CD4-positive, alpha-beta T cell treated with Interferon gamma for 1 hour (primary cell): ENCODE data around the gene TMEM187.
A peak's percentile ranks its signal among the peaks of the same experiment; 100 is the strongest.

Source experiments
- DNase-seq: peaks from one replicate; pipeline ENCODE4 v3.0.0-alpha.2; 2020

TMEM187 gene

DNA sequence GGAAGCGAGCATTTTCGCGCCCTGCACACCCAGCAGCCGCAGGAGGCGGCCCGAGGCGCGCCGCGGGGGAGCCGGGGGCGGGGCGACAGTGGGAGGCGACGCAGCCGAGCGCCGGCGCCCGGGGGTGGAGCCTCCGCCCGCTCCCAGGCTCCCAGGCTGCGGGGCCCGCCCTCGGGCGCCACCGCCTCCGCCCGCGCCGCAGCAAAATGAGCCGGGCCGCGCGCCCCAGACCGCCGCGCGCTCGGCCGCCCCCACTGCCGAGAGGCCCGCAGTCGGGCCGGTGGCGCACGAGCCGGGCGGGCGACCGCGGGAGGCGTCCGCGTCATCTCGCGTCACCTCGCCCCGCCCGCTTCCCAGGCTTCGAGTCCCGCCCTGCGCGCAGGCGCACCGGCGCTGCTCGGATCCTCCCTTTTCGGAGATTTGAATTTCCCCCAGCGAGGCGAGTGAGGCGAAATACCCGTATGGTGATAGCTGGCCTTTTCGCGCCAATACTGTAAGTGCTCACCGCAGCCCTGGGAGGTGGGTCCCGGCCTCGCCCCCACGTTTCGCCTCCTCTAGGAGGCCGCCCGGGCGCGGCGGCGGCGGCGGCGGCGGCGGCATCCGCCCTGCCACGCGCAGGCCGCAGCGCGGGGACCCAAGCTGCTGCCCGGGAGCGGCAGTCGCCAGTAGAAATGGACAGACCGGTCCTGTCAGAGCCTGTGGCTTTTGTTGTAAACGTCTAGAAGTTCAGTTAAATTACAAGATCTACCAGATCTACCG, at the start of gene TMEM187:
TMEM187 (plus strand) TSS at position 387 of the 759 bp plus-strand sequence. CDS start 9,309 bp downstream, outside the sequence.
- peak; percentile 90 for DNase-seq

DNA sequence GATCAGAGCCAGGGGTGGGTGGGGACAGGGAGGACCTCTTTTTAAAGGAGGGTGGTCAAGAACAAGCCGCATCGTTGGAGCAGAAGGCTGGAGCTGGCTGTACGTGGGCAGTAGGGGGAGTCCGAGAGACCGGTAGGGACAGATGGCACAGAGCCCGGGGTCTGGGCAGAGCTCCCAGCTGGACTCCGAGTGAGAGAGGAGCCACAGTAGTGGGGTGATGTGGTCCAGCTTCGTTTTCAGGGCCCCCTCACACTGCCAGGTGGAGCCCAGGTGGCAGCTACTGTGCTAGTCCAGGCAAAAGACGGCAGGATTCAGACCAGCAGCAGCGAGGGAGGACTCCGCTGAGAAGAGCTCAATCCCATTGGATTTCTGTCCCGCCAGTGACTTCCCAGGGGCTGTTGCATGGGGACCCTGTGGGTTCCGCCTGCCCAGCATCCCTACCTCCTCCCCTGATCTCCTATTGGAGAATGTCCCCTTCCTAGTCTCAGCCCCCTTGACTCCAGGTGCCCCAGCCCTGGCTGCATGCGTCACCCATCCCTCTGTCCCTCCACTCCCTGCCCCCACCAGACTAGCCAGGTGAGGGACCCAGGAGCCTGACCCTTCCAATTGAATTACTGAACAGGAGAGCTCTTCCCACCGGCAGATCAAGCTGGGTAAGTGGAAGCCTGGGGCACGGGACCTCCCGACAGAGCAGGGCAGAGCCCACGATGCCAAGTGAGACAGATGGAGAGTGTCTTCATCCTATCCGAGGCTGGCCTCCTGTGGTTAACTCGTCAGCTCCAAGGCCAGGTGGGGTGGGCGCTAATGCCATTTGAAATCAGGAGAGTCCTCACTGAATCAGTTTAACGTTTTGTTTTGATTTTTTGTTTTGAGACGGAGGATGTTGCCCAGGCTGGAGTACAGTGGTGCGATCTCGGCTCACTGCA, 49.4 kb upstream of the TMEM187 start:
- DNase-seq: no peak

DNA sequence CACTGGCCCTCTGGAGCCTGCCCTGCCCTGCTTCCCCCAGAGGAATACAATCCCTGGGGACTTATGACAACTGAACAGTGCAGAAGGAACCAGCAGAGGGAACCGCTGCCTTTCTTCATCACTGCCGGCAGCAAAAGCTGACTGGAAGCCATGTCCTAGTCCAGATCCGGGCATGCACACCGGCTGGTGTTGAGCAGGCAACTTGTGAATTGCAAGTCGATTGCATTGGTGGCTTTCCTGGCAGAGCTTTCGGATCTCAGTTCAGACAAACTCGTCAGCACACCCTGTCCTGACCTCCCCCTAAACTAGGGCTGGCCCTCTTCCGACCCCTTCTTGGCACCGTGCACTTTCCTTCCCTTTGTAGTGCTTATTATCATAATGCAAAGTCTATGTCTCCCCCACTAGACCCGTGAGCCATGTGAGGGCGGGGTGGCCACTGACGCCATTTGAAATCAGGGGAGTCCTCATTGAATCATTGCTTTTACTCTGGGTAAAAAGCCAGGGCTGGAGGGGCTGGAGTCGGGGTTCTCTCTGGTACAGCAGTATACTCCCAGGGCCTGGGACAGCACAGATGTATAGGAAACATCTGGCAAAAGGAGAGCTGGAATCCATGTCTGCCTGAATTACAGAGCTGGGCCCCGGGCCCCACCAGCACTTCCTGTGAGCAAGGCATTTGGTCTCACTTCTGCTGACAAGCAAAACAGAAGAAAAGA, 48.2 kb upstream of the TMEM187 start:
- DNase-seq: peak; percentile 61

DNA sequence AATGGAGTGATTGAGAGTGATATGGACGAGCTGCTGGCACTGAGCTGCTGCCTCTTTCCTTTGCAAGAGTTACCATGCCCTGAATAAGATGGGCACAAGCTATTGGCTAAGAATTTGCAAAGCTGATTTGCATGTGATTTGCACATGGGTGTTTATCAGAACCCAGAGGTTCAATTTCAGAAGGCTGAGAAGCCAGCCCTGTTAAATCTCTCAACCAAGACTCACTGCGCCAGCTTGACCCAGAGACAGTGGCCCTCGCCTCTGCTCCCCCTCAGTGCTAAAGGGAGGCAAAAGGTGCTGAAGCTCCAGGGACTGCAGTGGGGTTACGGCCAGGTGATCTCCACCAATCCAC, 47.2 kb upstream of the TMEM187 start:
- DNase-seq: no peak

- peak; percentile 44 for DNase-seq
Measured at GRCh38 chrX:153925739-153926551, 46.6 kb upstream of the TMEM187 start, which contains the start of gene ARHGAP4. TSS of gene ARHGAP4 (minus strand) at chrX:153926264. CDS start at chrX:153926202, 62 bp downstream.

DNA sequence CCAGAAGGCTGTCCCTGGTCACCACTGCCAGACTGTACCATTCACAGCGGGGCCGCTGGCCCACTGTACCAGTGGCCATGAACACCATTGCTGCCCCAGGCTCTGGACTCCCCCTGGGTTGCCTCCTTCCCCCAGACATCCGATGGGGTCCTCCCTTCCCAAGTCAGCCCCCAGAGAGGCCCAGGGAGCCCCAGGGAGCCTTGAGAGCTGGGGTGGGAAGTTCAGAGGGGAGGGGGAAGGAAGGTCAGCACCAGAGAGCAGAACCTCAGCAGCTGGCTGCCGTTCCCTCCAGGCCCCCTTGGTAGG, 46.0 kb upstream of the TMEM187 start:
- DNase-seq: no peak

DNA sequence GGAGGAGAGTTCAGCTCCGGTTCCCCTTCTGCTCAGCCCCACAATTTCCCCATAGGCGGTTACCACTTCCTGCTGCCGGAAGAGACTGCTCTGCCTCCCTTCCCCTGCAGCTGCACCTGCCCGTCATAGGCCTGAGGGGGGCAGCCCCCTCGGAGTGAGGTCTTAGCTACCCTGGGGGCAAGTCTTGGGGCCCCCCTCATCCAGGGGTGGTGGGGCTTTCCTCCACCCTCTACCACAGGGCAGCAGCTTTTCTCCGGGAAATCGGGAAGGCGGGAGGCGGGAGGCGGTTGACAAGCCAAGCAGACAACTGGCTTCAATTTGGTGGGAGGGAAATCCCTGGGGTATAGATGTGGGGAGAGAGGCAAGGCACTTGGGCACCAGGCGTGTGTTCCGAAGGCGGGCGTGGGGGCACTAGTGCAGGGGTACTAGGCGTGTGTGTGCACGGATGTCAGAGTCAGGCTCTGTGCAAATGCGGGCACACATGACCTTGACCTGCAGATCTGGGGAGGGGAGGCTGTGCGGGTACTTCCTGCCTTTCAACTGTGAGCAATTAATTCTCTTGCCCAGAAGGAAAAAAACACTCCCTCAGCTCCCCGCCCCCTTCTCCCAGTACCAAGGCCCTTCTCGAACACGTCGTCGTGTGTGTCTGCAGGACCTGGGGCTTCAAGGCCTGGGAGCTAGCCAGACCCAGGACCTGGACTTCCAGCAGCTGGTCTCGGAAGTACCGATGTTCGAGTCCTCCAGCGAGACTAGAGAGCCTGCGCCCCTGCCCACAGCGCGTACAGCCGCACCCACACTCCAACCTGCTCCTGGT, 45.5 kb upstream of the TMEM187 start:
- DNase-seq: peak; percentile 90

DNA sequence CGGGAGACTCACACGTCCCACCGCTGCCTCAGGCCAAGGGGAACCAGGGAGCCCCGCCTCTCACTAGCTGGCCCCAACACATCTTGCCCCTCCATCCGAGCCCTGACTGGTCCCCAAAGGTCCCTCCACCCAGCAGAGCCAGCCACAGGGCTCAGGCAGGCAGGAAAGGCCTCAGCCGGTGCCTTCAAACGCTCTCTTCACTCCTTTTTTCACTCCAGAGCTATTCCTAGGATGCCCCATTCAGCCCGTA, 45.0 kb upstream of the TMEM187 start:
- DNase-seq: no peak

DNA sequence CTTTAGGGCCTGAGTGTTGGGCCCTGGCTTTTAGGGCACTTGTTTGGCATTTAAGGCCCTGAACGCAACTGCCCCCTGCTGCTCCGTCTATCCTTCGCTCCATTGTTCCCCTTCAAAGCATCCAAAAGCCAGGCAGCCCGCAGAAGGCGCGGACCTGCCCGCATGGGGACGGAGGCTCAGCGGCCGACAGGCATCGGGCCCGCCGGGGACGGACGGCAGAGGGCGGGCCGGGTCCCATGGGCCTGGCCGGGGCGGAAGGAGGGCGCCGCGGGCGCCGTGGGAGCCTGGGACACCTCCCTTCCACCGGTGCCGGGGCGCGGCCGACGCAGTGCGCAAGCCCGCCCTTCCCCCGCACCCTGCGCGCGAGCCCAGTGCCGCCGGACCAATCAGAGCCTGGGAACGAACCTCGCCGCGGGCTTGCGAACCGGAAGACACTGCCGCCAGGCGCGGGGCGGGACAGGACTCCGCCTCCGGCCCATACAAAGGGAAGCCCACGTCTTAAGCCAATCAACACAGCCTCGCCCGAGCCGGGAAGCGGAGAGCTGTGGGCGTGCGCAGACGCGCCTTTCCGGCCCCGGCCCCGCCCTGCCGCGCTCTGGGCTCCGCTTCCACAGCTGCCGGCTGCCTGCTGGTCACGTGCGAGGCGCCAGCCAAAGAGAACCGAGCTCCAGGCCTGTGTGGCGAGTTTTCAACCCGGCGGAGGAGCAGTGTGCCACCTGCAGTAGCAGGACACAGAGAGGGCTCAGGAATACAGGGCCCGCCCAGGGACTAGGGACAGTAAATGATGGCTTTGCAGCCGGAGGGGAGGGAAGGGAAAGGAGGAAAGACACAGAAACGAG, 44.4 kb upstream of the TMEM187 start:
- peak; percentile 98 for DNase-seq

GRCh38 chrX:153928846-153929245, 43.7 kb upstream of the TMEM187 start:
- no peak for DNase-seq

DNA sequence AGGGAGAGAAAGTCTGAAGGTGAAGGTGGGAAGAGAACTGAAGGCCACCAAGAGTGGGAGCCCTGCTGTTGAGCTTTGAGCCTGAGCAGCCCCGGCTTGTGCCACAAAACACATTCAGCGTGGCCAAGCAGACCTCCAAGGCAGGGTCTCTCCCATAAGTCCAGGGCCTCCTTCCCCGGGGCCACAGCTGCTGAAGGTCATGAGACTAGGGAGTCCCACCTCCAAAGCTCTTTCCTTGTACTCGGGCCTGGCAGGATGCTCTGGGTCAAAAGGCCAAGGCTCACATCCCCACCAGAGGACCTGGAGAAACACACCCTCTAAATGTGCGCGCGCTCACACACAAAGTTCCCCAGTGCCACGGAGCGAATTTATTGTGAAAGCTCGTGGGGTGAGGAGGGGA, 43.0 kb upstream of the TMEM187 start:
- no peak for DNase-seq

DNA sequence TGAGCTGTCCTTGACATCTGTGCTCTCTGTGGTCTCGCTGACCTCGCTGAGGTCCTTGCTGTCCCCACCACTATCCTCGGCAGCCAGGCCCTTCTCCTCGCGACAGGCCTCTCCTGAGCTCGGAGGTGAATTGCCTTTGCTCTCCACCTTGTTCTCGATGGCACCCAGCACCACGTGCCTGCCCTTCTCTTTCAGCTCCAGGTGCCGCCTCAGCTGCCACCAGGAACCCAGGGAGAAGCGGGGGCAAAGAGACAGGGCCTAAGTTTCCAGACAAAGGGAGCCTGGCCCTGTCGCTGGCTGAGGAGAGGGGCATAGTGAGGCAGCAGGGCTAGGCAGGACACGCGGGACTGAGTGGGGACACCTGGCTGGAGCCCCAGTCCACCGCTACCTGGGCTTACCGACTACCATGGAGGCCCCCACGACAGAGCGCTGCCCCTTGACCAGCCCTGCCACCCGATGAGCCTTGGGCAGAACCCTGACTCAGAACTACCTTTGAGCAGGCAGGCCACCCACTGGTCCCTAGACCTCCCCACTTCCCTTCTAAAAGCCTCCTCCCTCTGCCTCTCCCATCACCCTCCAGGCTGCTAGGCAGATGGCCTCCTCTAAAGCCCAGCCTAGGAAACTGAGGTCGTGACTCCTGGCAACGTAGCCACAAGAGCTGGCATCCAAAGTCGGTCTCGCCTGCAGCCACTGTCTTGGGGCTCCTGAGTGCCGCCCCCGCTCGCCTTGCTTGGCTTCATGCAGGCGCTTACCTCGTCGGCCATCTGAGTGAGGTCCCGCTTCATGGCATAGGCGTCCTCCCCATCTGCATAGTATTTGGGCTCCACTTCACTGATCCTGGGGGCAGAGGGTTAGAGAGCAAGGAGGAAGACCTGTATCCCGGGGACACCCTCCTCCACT, 42.3 kb upstream of the TMEM187 start:
- DNase-seq: no peak

DNA sequence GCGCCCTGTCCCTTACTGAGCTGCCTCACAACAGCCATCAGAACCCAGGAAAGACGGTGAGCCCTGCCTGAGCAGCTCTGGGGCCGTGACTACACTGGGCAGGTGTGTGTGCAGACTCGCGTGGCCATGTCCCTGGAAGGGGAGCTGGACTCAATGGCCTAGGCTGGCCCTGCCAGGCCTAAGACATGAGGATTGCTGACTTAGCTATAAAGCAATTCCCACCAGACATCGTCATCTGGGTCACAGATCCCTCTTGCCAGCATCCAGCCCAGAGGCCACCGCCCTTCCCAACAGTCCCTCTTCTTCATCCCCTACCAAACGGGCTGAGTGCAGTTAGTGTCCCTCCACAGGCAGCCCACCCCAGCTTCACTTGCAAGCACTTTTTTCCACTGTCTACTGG, 41.4 kb upstream of the TMEM187 start:
- DNase-seq: no peak

DNA sequence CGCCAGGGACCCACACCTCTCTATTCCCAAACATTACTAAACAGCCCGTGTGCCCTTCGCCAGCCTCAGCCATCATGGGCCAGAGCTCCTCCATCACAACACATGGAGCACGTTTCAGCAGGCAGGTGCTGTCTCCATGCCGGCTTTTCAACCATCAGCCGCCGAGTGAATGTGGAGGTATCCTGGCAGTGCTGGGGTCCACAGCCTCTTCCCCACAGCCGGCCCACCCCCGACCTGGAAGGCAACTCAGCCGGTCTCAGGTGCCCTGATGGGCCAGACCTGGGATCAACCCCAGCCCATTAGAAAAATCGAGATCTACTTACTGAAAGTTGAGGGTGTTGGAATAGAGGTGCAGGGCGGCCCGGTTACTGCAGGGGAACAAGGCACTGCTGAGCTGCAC, 40.8 kb upstream of the TMEM187 start:
- DNase-seq: no peak

DNA sequence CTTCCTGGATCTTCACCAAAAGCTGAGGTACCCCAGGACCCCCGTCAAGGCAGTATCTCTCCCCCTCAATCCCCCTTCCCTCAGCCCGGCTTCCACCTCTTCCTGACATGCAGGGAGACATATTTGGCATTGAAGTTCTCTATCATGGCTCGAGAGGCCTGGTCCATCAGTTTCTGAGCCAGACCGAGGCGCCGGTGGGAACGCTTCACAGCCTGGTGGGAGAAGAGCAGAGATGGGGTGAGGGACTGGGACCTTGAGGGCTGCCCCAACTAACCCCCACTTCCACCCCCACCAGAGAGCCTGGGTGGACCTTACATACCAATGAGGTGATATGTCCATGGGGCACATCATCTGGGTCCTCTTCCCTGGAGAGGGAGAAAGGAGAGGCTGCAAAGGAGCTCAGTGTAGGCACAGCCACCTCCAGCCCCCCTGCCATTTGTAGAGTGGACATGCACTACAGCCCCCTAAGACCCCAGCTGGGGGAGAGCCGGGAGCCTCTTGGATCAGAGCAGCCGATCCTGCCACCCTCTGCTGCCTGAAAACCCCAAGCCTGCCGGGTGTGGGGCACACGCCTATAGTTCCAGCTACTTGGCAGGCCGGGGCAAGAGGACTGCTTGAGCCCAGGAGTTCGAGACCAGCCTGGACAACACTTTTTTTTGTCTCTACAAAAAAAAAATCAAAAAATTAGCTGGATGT, 40.2 kb upstream of the TMEM187 start:
- no peak for DNase-seq

- no peak for DNase-seq
Measured at GRCh38 chrX:153933748-153934147, 38.8 kb upstream of the TMEM187 start.

- DNase-seq: no peak
Measured at GRCh38 chrX:153934148-153934761, 38.3 kb upstream of the TMEM187 start.

DNA sequence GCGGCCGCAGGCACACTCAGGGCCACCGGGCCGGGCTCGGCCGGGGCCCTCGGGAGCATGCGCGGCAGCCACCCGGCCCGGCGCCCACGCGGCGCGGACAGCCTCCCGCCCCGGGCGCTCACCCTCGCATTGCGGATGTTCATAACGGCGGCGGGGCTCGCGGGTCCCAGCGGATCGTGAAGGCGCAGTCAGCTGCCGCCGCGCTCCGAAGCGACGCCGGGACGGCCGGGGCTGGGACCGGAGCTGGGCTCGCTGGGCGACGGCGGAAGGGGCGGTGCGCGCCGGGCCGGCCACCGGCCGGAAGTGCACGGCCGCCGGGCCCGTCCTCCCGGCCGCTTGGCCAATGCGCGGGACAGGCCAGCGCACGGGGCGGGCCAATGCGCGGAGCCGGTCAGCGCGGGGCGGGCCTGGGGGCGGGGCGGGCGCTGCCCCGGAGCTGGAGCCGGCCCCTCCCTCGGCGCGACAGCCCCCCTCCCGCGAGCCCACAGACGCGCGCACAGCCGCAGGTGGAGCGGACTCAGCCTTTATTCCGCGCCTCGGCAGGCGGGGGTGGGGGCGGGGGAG, 37.7 kb upstream of the TMEM187 start, which contains the start of gene NAA10:
NAA10 (minus strand) TSS at position 276 of the 564 bp plus-strand sequence; CDS start at position 143, 133 bp downstream.
- DNase-seq: peak; percentile 68
